AG04450 (cell line): ENCODE measurements around the gene APOD. TPM values are rescaled to one million over a fixed set of nuclear protein-coding genes. Genes with fewer than 3 reads are reported as not detected.

ENCODE experiments used
- CTCF ChIA-PET: fragments of 300-600, 350-600 bp; formaldehyde crosslinking; extraction: SDS; loops from one replicate; lab custom pipeline; 2022; ENCODE audit warnings: antibody characterized with exemption, inconsistent platforms; lab: Charles Lee
- POLR2A ChIA-PET: fragments of 350-600 bp; formaldehyde crosslinking; extraction: SDS; loops from one replicate; lab custom pipeline; 2021; ENCODE audit warnings: antibody characterized with exemption, inconsistent platforms; lab: Yijun Ruan, JAX
- DNase-seq: peaks from one replicate; pipeline ENCODE4 v3.0.0-alpha.2; 2011; ENCODE audit warnings: low read depth, low spot score
- H3K27ac ChIP-seq: one replicate; pipeline ENCODE4 v1.5.1; 2012; ENCODE audit warnings: low read depth, low read length, control low read depth
- H3K27me3 ChIP-seq: one replicate; pipeline ENCODE4 v1.6.0; 2012; ENCODE audit warnings: low read length; ENCODE audit not compliant: control insufficient read depth, insufficient read depth
- H3K4me3 ChIP-seq: 2 replicates; pipeline ENCODE4 v1.5.1; 2011; ENCODE audit warnings: mild to moderate bottlenecking, low read depth, low read length, control low read depth
- H3K9me3 ChIP-seq: 2 replicates; pipeline ENCODE4 v1.5.1; 2012; ENCODE audit warnings: low read length; ENCODE audit not compliant: control insufficient read depth, insufficient read depth
- polyA plus RNA-seq: library from polyadenylated mRNA; depleted of rRNA; stranded (reverse); fragments of >200 nt; gene quantifications from 2 replicates; pipeline ENCODE4 v1.2.3, GENCODE V29; 2011
- TF ChIP-seq, protein P1 (sequence below): IDR thresholded peaks from 2 replicates; pipeline ENCODE4 v1.5.1; 2011; ENCODE audit warnings: low read depth, low read length, control low read depth, inconsistent platforms

Gene APOD
- polyA plus RNA-seq, 1 experiment = 0.56 TPM

DNA sequence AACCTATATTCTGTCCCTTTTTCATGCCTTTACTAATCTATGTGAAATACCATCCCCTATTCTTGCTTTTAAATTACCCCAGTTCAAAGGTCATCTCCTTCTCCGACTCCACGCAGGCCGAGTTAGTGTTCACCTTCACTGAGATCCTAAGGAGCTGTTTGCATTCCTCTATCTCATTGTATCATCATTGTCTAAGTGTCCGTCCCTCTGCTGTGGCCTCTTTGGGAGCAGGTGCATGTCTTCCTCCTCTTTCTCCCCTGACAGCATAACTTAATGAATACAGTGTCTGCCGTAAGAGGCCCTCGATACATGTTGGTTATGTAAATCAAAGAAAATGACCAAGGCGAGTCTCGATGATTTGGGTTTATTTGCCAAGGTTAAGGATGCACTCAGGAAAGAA is 35.7 kb downstream of the APOD start:
- DNase-seq = no peak
- H3K27me3 ChIP-seq = peaks cover 27% of the 10 kb centered on the region
- no peak overlapping the region for H3K27ac ChIP-seq
- no peak overlapping the region for H3K4me3 ChIP-seq
- POLR2A ChIA-PET = no interaction called here
- H3K9me3 ChIP-seq = no peaks in the 10 kb centered on the region; the same call in 1 of the 2 replicates
- CTCF ChIA-PET = no interaction called here
- TF ChIP-seq, protein P1, sequence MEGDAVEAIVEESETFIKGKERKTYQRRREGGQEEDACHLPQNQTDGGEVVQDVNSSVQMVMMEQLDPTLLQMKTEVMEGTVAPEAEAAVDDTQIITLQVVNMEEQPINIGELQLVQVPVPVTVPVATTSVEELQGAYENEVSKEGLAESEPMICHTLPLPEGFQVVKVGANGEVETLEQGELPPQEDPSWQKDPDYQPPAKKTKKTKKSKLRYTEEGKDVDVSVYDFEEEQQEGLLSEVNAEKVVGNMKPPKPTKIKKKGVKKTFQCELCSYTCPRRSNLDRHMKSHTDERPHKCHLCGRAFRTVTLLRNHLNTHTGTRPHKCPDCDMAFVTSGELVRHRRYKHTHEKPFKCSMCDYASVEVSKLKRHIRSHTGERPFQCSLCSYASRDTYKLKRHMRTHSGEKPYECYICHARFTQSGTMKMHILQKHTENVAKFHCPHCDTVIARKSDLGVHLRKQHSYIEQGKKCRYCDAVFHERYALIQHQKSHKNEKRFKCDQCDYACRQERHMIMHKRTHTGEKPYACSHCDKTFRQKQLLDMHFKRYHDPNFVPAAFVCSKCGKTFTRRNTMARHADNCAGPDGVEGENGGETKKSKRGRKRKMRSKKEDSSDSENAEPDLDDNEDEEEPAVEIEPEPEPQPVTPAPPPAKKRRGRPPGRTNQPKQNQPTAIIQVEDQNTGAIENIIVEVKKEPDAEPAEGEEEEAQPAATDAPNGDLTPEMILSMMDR = no peak

DNA sequence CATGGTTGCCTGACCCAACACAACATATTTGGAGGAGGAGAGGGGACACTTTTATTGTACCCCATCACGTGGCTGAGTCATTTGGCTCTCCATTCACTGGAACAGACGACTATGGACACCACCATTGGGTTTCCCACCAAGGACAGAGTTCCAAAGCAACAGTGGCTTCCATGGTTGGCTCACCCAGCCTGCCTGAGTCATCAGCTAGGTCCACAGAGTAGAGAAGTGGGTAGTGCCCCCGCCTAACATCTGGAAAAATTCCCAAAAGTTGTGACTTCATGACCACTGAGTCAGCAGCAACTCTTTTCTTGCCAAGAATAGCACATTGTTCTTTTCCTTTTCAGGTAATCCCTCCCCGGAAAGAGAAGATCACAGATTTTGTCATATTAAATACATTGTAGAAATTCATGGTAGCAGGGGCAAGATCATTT is 37.6 kb downstream of the APOD start:
- TF ChIP-seq, protein P1 = no peak
- POLR2A ChIA-PET = no interaction called here
- Histone ChIP-seq H3K27ac (no peak overlapping the region), H3K4me3 (no peak overlapping the region), H3K9me3 (no peaks in the 10 kb centered on the region; the same call in 1 of the 2 replicates), H3K27me3 (peaks cover 18% of the 10 kb centered on the region)
- no peak for DNase-seq
- CTCF ChIA-PET = interaction anchor here (0.7 kb wide), 1 partner anchor 275 kb away, joined by 3 read pairs; the partner anchor contains the start of gene XXYLT1

DNA sequence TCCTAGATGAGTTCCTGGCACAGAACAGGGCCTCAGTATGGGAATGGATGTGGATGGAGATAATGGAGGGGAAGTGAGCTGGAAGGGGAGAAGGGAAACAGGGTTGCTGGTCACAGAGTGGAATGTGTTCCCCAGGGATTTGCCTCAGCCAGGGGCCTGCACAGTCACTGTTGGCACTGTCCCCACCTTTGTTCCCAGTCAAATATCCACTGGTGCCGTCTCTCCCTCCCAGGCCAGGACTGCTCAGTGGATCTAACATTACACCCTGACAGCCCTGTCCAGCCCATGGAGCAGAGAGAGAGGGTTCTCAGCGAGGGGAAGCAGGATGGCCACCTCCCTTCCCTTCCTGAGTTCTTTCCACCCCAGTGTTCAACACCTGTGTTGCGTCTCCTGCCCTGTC is 39.1 kb downstream of the APOD start:
- ChIA-PET POLR2A (no interaction called here), CTCF (interaction anchor here (1.3 kb wide), 1 partner anchor 305 kb away, joined by 3 read pairs; no protein-coding TSS in a partner anchor)
- H3K27ac ChIP-seq = no peak overlapping the region
- H3K27me3 ChIP-seq = peaks cover 11% of the 10 kb centered on the region
- TF ChIP-seq, protein P1 = no peak
- DNase-seq = no peak
- no peak overlapping the region for H3K4me3 ChIP-seq
- no peaks in the 10 kb centered on the region; the same call in 1 of the 2 replicates for H3K9me3 ChIP-seq

DNA sequence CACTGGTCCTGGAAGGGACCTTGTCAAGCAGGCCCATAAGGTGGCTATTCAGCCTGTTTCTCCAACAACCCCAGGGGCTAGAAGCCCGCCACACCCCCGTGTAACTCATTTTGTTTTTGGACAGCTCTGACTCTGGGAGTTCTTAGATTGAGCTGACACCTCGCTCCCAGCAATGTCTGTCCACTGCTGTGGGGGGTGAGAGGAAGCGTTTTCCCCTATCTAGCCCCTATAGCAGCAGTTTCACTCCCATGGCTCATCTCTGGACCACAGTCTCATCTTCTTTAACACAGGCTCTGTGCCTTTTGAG is 39.6 kb downstream of the APOD start:
- DNase-seq = no peak
- Histone ChIP-seq H3K9me3 (no peaks in the 10 kb centered on the region; the same call in 1 of the 2 replicates), H3K27ac (no peak overlapping the region), H3K27me3 (peaks cover 8% of the 10 kb centered on the region), H3K4me3 (no peak overlapping the region)
- POLR2A ChIA-PET = no interaction called here
- TF ChIP-seq, protein P1 = no peak
- CTCF ChIA-PET = interaction anchor here (1.1 to 1.3 kb wide), 2 partner anchors 306 to 351 kb away, joined by 3 read pairs; no protein-coding TSS in a partner anchor

DNA sequence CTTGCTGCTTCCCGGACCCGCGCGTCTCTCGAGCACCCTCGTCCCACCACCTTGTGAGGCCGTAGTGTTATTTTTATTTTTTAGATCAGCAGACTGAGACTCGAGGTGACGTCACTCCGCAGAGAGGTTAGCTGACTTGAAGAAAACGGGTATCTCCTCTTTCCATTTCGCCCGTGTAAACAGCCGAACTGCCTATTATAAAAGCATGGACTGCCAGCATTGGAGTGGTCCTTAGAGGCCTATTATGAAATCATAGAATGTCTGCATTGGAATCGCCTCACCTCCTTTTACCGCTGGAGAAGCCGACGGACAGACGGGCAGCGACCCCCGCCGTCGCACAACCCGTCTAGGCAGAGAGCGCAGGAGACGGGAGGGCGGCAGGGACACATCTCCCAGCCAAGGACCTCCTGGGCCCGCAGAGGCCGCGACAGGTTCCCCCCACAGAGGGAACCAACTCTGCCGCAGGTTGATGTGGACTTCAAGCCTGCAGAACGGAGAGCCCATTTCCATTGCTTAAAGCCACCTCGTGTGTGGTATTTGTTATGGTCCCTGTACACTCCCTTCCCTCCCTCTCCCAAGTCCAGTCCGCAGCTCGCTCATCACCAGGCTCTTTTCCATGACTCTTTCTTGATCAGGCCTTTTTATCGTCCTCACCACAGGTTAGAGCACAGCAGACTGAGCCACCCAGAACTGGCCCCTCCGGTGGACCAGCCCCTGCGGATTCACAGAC is 40.1 kb downstream of the APOD start:
- ChIA-PET CTCF (interaction anchor here (0.7 to 2.6 kb wide), 6 partner anchors 22 to 351 kb away, joined by 3 to 16 read pairs (median 4); partner anchors contain the start of gene XXYLT1), POLR2A (interaction anchor here (0.7 to 1.8 kb wide), 5 partner anchors 9 to 872 kb away, joined by 3 to 12 read pairs (median 3); partner anchors contain the start of genes ACAP2, FAM43A and LSG1)
- H3K27ac ChIP-seq = no peak overlapping the region
- TF ChIP-seq, protein P1 = no peak
- H3K4me3 ChIP-seq = peak overlapping the region; percentile 91
- peaks cover 5% of the 10 kb centered on the region for H3K27me3 ChIP-seq
- H3K9me3 ChIP-seq = no peaks in the 10 kb centered on the region; the same call in 1 of the 2 replicates
- DNase-seq = no peak
